NCI-H510A (cell line): ENCODE data around the gene ROCK2.
"Not testable (repeated sequence)": the region's sequence is repeated elsewhere in the genome, so short reads cannot be mapped to it uniquely, and the experiment has no call there.

ENCODE experiments used
- DNase-seq: peaks from one replicate; lab custom pipeline; 2025; lab: John Stamatoyannopoulos, UW

Gene ROCK2

DNA sequence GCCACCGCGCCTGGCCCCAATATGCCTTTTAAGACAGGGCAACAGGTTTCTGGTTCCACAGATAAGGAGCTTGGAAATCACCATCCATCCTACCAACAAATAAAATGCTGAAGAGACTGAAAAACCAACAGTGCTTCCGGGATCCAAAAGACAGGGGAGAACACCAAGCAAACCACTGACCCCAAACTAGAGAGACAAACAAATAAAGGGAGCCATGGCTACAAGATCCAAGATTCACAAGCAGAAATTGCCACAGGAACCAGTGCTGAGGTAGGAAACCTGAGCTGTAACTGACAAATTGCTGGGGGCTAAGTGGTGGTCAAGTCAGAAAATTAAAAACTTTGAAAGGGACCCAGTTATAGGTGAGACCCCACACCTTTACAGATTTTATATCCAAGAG, 76.5 kb downstream of the ROCK2 start:
- DNase-seq, result no peak

DNA sequence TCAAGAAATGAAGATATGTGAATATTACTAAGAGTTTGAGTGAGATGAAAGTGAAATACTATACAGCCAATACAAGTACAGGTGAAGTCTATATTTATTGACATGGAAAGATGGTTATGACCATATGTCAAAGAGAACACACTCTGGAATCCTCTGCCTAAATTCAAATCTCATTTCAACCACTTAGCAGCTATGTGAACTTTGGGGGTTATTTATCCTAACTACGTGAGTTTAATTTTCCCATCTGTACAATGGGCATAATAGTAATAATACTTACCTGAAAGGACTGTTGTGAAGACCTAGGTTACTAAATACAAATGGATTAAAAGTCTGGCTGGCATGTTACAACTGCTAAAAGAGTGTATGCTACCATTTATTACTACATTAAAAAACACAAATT, 79.6 kb downstream of the ROCK2 start:
- no peak for DNase-seq

DNA sequence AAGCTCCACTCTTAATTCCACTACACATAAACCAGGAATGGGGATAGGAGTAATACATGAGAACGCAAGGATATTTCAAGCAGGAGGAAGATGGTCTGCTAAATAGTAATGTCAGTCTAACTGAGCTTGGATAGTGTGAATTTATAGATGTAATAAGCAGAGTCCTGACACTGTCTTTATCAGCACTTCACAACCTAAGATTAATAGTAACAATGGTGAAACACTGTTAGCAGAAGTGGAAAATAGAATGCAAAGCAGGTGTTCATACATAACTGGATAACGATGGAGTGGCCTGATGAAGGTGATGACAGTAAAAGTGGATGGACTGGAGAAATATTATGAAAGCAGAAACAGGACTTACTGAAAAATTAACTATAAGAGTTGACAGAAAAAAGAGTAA, 80.4 kb downstream of the ROCK2 start:
- no peak for DNase-seq

DNA sequence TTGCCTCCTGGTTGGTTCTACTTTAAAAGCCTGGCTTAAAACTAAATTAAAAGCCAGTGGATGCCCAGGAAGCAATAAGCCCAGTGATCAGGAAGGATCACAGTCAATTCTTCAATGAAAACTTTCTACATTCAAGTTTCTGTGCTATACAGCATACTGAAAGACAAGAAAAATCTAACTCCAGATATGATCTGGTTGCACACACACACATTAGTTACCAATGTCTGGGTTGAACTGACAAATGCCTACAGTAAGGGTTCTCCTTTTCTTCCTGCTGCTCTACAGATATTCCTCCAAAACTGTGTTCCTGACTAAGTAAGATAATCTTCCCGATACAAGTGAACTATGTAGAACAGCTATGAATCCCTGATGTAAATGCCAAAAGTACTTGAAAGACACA, 81.3 kb downstream of the ROCK2 start:
- DNase-seq, result no peak

DNA sequence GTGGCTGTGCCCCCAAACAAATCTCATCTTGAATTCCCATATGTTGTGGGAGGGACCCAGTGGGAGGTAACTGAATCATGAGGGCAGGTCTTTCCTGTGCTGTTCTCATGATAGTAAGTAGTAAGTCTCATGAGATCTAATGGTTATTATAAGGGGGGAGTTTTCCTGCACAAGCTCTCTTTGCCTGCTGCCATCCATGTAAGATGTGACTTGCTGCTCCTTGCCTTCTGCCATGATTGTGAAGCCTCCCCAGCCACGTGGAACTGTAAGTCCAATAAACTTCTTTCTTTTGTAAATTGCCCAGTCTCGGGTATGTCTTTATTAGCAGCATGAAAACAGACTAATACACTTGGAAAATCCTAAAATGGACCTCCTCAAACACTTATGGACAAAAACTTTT, 82.0 kb downstream of the ROCK2 start:
- not testable (repeated sequence) for DNase-seq

DNA sequence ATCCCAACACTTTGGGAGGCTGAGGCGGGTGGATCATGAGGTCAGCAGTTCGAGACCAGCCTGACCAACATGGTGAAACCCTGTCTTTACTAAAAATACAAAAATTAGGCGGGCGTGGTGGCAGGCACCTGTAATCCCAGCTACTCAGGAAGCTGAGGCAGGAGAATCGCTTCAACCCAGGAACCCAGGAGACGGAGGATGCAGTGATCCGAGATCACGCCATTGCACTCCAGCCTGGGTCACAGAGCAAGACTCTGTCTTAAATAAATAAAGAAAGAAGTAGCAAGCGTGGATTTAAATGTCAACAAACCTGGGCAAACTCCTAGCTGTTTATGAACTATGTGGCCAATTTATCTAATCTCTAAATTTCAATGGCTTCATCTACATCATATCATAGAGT, 82.9 kb downstream of the ROCK2 start:
- not testable (repeated sequence) for DNase-seq

DNA sequence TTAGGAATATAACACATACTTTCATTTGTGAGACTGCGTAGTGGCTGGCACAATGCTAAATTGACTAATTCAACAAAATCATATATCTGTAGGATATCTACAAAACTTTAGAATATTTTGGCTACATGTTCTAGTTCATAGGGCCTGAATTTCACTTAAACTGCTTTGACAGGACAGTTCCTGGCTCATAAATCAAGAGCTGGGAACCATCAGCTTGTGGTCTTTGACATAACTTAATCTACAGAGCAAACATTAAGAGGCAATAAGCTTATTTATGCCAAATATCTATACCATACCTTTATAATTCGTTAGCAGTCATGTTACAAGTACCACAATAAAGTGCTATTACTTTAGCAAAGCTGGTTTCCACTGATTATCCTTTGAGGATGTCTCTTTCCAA, 83.5 kb downstream of the ROCK2 start:
- DNase-seq, result no peak

DNA sequence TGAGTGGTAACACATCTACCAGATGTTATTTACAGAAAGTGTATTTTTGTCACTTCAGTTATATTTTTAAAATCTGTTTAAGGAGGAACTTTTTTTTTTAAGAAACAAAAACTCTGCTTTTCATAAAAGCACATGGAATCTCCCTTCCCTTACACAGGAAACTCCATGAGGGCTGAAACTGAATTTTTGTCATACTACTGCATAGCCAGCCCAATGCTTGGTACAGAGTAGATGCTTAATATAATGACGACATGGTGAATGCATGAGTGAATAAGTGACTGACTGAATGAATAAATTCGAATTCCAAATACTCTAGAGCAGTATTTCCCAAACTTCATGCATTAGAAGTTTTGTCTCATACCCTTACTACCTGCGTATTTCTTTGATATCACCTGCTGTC, 86.5 kb downstream of the ROCK2 start:
- no peak for DNase-seq

DNA sequence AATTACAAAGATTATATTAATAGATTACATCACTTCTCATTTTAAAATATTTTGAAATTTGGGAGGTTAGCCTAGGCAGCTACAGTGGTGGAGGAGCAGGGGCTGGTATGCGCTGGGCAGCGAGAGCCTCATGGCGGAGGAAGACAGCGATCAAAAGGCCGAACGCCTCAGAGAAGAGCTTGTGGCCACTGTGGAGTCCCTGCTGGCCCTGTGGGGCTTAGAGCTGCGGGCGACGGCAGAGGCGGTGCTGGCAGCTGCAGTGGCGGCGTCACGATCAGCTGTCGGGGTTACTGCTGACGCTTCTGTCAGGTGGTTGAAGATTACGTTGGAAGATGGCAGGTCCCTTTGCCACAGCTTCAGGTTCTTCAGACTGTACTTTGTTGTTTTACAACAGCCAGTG, 87.4 kb downstream of the ROCK2 start:
- DNase-seq, result no peak

DNA sequence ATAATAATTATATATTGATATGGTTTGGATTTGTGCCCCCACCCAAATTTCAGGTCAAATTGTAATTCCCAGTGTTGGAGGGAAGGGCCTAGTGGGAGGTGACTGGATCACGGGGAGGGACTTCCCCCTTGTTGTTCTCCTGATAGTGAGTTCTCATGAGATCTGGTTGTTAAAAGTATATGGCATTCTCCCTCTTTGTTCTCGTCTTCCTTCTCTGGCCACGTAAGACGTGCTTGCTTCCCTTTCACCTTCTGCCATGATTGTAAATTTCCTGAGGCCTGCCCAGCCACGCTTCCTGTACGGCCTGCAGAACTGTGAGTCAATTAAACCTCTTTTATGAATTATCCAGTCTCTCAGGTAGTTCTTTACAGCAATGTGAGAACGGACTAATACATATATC, 88.3 kb downstream of the ROCK2 start:
- no peak for DNase-seq

DNA sequence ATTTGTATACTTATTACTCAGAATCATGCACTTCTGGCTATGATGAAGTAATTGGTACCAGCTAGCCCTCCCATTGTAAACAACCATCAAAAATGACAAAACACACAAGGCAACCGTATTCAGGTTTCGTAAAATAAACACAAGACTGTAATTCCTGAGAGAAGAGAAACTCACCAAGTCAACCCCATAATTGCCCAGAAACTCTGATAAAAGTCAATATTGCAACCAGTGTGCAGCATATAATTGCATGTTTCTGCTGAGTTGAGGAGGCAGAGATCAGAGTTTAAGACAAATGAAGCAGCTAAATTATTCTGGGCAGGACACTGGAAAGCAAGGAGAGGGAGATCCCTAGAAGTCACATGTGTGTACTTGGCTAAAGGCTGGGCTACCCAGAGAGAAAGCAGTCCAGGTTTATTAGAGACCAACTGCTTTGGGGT, 90.3 kb downstream of the ROCK2 start:
- DNase-seq, result no peak

DNA sequence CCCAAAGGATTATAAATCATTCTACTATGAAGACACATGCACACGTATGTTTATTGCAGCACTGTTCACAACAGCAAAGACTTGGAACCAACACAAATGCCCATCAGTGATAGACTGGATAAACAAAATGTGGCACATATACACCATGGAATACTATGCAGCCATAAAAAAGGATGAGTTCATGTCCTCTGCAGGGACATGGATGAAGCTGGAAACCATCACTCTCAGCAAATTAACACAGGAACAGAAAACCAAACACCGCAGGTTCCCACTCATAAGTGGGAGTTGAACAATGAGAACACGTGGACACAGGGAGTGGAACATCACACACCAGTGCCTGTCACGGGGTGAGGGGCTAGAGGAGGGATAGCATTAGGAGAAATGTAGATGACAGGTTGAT, 92.0 kb downstream of the ROCK2 start:
- DNase-seq, result not testable (repeated sequence)

DNA sequence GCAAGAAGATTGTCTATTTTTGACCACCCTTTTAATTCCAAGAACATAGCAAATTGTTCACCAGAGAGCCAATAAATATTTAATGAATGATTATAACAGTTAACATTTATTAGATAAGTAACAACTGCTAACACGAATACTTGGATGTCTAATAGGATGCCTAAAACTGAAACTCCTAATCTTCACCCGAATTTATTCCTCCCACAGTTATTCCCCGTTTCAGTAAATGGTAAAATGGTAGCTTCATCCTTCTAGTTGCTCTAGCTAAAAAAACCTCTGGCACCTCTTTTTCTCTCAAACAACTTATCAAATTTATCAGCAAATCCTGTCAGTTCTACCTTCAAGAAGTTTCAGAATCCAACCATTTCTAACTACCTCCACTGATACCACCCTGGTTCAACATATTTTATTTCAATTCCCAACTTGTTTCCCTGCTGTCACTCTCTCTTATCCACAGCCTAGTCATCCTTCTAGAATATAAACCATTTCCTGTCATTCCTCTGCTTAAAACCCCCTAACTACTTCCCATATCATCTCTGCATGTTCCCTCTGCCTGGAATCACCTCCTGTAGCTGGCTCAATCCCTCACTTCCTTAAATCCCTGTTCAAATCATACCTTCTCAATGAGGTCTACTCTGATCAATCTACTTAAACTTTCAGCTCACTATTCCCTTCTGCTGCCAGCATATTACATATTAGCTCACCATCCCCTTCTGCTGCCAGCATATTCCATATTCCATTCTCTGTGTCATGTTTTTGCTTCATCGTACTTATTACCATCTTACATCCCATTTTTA, 93.8 kb downstream of the ROCK2 start:
- DNase-seq, result no peak

DNA sequence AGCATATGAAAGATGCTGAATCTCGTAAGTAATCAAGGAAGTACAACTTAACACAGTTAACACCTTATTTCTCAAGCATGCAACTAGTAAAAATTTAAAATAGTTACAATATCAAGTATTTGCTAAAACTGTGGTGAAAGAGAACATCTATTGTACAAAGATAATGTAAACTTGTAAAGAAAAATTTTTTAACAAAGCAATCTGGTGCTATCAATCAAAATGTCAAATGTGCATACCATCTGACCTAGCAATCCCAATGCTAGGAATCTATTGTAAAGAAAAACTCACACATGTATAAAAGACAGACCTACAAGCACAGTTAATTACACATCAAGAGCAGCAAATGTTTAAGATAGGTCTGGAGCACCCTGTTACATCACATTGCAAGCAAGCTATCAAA, 99.1 kb downstream of the ROCK2 start:
- DNase-seq, result no peak

DNA sequence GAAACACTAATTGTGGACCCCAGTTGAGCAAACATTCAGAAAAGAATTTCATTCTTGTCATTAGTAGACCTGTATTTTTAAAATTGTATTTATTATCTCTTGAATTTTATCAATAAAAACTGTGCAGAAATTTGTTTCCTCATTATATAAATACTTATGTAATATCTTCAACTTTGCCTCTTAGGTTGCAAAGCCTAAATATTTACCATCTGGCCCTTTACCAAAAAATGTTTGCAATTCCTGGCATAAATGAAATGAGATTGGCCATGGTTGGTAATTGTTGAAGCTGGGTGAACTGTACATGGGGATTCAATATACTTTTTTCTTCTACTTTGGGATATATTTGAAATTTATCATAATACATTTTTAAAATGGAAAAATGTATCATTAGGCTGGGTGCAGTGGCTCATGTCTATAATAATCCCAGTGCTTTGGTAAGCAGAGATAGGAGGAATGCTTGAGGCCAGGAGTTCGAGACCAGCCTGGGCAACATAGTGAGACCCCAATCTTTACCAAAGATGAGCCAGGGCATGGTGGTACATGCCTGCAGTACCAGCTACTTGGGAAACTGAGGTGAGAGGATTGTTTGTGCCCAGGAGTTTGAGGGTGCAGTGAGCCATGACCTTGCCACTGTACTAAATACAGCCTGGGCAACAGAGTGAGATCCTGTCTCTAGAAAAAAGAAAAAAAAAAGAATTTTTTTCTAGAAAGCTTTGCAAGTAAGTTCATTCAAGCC, 100.2 kb downstream of the ROCK2 start:
- no peak for DNase-seq

DNA sequence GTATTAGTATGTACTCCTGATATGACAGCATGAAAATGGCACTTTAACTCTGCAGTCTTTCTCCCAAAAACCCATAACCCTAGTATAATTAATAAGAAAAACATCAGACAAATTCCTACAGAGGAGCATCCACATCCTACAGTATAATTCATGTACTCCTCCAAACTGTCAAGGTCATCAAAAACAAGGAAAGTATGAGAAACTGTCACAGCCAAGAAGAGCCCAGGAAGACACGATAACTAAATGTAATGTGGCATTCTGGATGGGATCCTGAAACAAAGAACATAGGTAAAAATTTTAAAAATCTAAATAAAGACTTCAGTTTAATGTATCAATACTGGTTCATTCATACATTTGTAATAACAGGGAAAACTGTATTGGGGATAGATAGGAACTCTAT, 100.9 kb downstream of the ROCK2 start:
- DNase-seq, result no peak

DNA sequence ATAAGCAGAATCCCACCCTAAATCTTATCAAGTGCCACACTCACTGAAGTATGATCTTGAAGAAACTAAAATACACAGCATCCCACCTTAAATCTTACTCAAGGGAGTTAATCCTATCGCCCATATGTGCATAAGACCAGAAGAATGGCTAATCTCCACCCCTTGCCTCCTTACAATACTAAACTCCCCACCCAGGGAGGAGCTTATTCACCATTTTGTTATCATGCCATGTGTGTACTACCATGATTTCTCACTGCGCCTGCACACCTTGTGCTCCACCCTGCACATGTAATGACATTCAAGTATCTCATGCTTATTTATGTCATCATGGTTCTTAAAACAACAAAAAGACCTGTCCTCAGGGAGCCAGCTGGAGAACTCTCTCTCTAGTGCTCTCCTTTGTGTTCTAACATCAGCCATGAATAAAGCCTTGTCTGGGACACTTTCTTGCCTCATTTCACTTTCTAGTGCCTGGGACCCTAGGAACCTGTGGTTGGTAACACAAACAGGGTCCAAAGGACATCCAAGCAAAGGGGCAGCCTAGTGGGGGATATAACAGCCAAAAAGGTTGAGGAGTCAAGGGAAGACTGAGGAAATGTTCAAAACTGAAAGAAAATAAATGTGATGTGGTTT, 101.8 kb downstream of the ROCK2 start:
- DNase-seq, result no peak

DNA sequence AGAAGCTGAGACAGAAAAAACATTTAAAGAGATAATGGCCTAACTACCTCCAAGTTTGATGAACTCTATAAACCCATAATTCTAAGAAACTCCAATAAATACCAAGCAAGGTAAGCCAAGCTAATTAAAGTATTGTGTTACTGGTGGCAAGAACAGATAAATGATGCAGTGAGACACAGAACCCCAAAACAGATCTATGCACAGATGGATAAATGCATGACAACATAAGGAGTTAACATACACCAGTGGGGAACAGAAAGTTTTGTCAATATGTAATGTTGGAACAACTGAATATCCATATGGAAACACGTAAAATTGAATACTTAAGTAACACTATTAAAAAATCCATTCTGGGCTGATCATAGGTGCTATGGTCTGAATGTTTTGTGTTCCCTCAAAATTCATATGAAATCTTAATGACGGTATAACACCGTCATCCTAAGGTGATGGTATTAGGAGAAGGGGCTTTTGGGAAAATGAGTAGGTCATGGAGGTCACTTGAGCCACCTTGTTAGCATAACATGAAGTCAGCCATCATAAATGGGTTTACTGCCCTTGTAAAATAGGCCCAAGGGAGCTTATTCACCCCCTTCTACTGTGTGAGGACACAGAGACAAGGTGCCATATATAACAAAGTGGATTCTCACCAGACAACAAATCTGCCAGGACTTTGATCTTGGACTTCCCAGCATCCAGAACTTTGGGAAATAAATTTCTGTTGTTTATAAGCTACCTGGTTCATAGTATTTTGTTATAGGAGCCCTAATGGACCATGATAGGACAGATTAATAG, 102.8 kb downstream of the ROCK2 start:
- no peak for DNase-seq

DNA sequence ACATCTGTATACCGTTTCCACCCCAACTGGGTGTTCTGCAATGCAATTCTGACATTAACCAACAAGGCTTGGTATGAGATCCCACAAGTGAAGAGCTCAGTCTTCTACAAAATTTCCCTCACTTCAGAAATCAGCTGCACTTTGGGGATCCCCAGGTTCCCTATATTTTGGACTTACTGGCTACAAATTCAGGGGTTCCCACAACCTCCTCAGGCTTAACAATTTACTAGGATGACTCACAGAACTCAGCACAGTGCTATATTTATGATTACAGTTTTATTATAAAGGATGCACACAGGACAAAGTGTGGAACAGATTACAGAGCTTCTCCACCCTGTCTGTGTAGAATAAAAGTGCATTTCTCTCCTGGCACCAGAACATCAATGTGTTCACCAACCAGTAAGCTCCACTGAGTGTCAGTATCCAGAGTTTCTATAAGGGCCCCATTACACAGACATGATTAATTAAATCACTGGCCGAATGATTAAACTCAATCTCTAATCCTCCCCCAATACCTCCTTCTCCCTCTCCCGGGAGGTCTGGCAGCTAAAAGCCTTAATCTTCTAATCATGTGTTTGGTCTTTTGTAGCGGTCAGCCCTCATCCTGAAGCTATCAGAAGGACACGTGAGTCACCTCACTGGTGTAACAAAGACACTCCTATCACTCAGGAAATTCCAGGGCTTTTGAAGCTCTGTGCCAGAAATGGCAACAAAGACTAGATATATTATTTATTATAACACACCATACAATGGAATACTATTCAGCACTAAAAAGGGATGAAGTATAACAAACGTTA, 104.6 kb downstream of the ROCK2 start:
- no peak for DNase-seq

DNA sequence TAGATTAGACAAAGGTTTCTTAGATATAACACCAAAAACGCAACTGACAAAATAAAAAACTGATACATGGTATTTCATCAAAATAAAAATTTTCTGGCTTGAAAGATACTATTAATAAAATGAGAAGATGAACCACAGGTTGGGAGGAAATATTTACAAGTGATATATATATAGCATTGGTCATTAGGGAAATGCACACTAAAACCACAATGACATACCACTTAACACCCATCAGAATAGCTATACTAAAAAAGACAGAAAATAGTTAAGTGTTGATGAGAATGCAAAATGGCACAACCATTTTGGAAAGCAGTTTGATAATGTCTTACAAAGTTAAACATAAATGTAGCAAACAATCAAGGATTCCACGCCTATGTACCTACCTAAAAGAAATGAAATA, 105.3 kb downstream of the ROCK2 start:
- DNase-seq, result no peak

DNA sequence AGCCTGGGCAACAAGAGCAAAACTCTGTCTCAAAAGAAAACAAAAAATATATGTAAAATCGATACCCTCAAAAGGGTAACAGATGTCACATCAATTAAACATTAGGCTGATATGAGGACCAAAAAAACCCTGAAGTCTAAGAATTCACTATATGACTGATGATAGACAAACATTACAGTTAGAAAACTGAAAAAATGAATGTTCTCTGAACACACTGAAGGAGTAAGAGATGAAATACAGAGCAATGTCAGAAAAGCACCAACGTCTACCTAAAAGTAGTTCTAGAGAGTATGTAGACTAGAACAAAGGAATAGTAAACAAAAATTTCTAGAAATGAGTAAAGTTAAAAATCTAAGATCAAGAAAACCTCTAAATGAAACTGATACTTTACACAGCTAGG, 107.3 kb downstream of the ROCK2 start:
- no peak for DNase-seq

DNA sequence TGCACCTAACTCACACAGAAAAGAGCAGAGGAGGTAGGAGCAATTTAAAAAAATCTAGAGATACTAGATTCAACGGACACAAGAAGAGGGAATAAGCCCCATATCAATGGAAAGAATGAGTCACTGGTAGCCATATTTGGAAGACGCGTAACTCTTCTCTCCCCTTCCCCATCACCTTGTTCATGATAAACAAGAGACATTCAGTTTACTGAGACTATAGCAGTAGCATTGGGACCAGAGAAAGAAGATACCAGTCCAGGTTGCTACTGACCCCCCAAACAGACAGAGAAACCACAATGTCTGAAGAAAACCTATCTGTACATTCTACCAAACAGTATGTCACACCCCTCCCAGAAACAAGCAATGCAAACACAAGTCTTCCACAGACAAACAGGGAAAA, 108.1 kb downstream of the ROCK2 start:
- DNase-seq, result no peak
